ENCODE data around the gene CCDC57. TPM values are rescaled to one million over a fixed set of nuclear protein-coding genes. Genes with fewer than 3 reads are reported as not detected.
A peak's percentile ranks its signal among the peaks of the same experiment; 100 is the strongest.

CCDC57 gene
- total RNA-seq, 1 donor from 2014 or later, result 79.0 TPM

DNA sequence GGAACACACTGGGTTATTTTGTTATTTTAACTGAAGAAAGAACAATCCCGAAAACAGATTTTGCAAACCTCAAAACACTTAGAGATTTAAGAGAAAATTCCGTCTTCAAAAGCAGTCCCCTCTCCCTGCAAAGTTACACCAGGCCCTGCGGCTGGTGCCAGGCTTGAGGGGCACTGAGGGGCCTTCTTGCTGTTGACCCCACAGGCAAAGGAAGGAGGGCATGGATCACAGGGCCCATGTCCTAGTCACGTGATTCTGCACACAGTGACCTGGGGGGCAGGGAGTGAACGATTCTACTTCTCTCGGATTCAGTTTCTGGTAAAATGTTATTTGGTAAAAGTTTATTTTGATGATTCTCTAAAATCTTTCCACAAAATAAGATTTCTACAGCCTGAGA is 59.3 kb downstream of the CCDC57 start:
- no peaks in the 10 kb centered on the region for H3K27me3 Mint-ChIP-seq
- peaks cover 7% of the 10 kb centered on the region for H3K36me3 Mint-ChIP-seq (ENCODE audit: insufficient read depth)
- H3K27ac Mint-ChIP-seq, result no peak overlapping the region
- no peaks in the 10 kb centered on the region for H3K9me3 Mint-ChIP-seq (ENCODE audit: low read depth)
- no peaks in the 10 kb centered on the region for H3K4me1 Mint-ChIP-seq (ENCODE audit: low read depth)
- no peak for TF ChIP-seq CTCF (IDR thresholded peaks at IDR 0.05; ENCODE audit: unreplicated experiment)
- H3K4me3 Mint-ChIP-seq (ENCODE audit: low read depth), result no peak overlapping the region
- DNase-seq (ENCODE audit: low spot score, unreplicated experiment), result no peak

GRCh38 chr17:82152556-82153294 is 59.9 kb downstream of the CCDC57 start:
- no peaks in the 10 kb centered on the region for H3K4me1 Mint-ChIP-seq (ENCODE audit: low read depth)
- no peak overlapping the region for H3K27ac Mint-ChIP-seq

DNA sequence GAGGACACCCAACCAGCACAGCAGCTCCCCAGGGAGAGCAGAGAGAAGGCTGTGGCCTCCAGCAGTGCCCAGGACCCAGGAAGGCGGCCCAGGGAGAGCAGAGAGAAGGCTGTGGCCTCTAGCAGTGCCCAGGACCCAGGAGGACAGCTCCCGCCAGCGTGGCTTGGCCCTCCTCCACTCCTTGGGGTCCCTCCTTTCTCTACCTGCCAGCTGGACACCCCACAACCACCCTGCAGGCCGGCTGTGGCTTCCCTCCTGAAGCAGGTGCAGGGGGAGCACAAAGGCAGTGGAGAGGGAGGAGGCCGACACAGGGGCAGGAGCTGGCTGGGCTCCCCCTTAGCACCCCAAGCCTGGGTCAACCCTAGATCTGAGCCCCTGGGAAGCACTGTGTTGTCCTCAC is 60.5 kb downstream of the CCDC57 start:
- no peak overlapping the region for H3K4me3 Mint-ChIP-seq (ENCODE audit: low read depth)
- H3K9me3 Mint-ChIP-seq (ENCODE audit: low read depth), result no peaks in the 10 kb centered on the region
- H3K27me3 Mint-ChIP-seq, result no peaks in the 10 kb centered on the region
- no peaks in the 10 kb centered on the region for H3K4me1 Mint-ChIP-seq (ENCODE audit: low read depth)
- DNase-seq (ENCODE audit: low spot score, unreplicated experiment), result no peak
- peak overlapping the region; percentile 84 for H3K27ac Mint-ChIP-seq
- peaks cover 8% of the 10 kb centered on the region for H3K36me3 Mint-ChIP-seq (ENCODE audit: insufficient read depth)
- TF ChIP-seq CTCF (IDR thresholded peaks at IDR 0.05; ENCODE audit: unreplicated experiment), result no peak

More at GRCh38 chr17:82152556-82153294, 59.9 kb downstream of the CCDC57 start:
- H3K36me3 Mint-ChIP-seq (ENCODE audit: insufficient read depth), result peaks cover 7% of the 10 kb centered on the region
- no peak overlapping the region for H3K4me3 Mint-ChIP-seq (ENCODE audit: low read depth)
- no peaks in the 10 kb centered on the region for H3K27me3 Mint-ChIP-seq
- no peak for DNase-seq (ENCODE audit: low spot score, unreplicated experiment)
- H3K9me3 Mint-ChIP-seq (ENCODE audit: low read depth), result no peaks in the 10 kb centered on the region
- no peak for TF ChIP-seq CTCF (IDR thresholded peaks at IDR 0.05; ENCODE audit: unreplicated experiment)

GRCh38 chr17:82151106-82151957 is 61.3 kb downstream of the CCDC57 start:
- H3K27ac Mint-ChIP-seq, result peak overlapping the region; percentile 84
- H3K9me3 Mint-ChIP-seq (ENCODE audit: low read depth), result no peaks in the 10 kb centered on the region
- no peaks in the 10 kb centered on the region for H3K4me1 Mint-ChIP-seq (ENCODE audit: low read depth)
- TF ChIP-seq CTCF (IDR thresholded peaks at IDR 0.05; ENCODE audit: unreplicated experiment), result no peak
- no peak for DNase-seq (ENCODE audit: low spot score, unreplicated experiment)
- H3K27me3 Mint-ChIP-seq, result no peaks in the 10 kb centered on the region
- peaks cover 9% of the 10 kb centered on the region for H3K36me3 Mint-ChIP-seq (ENCODE audit: insufficient read depth)
- H3K4me3 Mint-ChIP-seq (ENCODE audit: low read depth), result no peak overlapping the region

- H3K4me3 Mint-ChIP-seq (ENCODE audit: low read depth), result no peak overlapping the region
- no peaks in the 10 kb centered on the region for H3K4me1 Mint-ChIP-seq (ENCODE audit: low read depth)
- TF ChIP-seq CTCF (IDR thresholded peaks at IDR 0.05; ENCODE audit: unreplicated experiment), result no peak
- peak overlapping the region; percentile 91 for H3K27ac Mint-ChIP-seq
- H3K27me3 Mint-ChIP-seq, result no peaks in the 10 kb centered on the region
- H3K9me3 Mint-ChIP-seq (ENCODE audit: low read depth), result no peaks in the 10 kb centered on the region
- no peak for DNase-seq (ENCODE audit: low spot score, unreplicated experiment)
- peaks cover 9% of the 10 kb centered on the region for H3K36me3 Mint-ChIP-seq (ENCODE audit: insufficient read depth)
These were observed 63.1 kb downstream of the CCDC57 start for GRCh38 chr17:82149401-82150099.

Measured in progenitor cell of endocrine pancreas (in vitro differentiated cells).